Measurements from ENCODE around the gene NAA15. TPM values are rescaled to one million over a fixed set of nuclear protein-coding genes. Genes with fewer than 3 reads are reported as not detected.
"Not testable (repeated sequence)": the region's sequence is repeated elsewhere in the genome, so short reads cannot be mapped to it uniquely, and the experiment has no call there.

NAA15 gene
- total RNA-seq, 1 experiment from 2014 or later, result 55.0 TPM

- ChIA-PET CTCF (no interaction called here), POLR2A (interaction anchor here (0.6 kb wide), 2 partner anchors 27 to 314 kb away, joined by 3 to 6 read pairs; no protein-coding TSS in a partner anchor)
- TF ChIP-seq TCF7L2 (IDR thresholded peaks at IDR 0.05; ENCODE audit: low read depth, low read length) (no peak), CTCF (IDR thresholded peaks at IDR 0.05) (no peak), POLR2AphosphoS5 (IDR thresholded peaks at IDR 0.05; ENCODE audit: low read depth, low read length) (no peak), REST (IDR thresholded peaks at IDR 0.05; ENCODE audit: insufficient read depth in 1 of 2, low read depth in 2 of 2, low read length in 1 of 2) (no peak), SIN3A (IDR thresholded peaks at IDR 0.05; ENCODE audit: borderline replicate concordance, insufficient read depth, low read depth, low read length) (no peak)
Observed at GRCh38 chr4:139311909-139312308, 10.6 kb downstream of the NAA15 start.

GRCh38 chr4:139312552-139313332 is 11.4 kb downstream of the NAA15 start:
- DNase-seq (ENCODE audit: low read depth, low spot score) (no peak), ATAC-seq (no peak)
- ChIA-PET POLR2A (interaction anchor here (0.6 kb wide), 2 partner anchors 28 to 314 kb away, joined by 3 to 6 read pairs; no protein-coding TSS in a partner anchor), CTCF (no interaction called here)
- no TSS peak for BruUV-seq (replicated peaks)
- in situ Hi-C loops (cut with HindIII; ENCODE audit: low pct_unique_long_range_greater_than_20kb, low sequenced_read_pairs) (no loop called here), intact Hi-C loops (cut with micrococcal nuclease; ENCODE audit: unreplicated experiment) (no loop called here)
- Histone ChIP-seq H3K27ac (ENCODE audit: low read length) (no peak overlapping the region), H3K4me3 (ENCODE audit: low read depth in 2 of 2, low read length in 2 of 2) (no peak overlapping the region), H3K9me3 (ENCODE audit: control insufficient read depth, insufficient read depth, low read depth, low read length) (no peaks in the 10 kb centered on the region), H3K4me1 (ENCODE audit: control insufficient read depth, insufficient read depth, low read length) (0 out of 2 replicates have a peak, but pooled peaks cover 3% of the 10 kb centered on the region), H3K36me3 (ENCODE audit: control insufficient read depth, insufficient read depth, low read length) (no peaks in the 10 kb centered on the region; the same call in 1 of the 2 replicates), H3K27me3 (ENCODE audit: control insufficient read depth, insufficient read depth, low read length) (no peaks in the 10 kb centered on the region)
- TF ChIP-seq POLR2AphosphoS5 (IDR thresholded peaks at IDR 0.05; ENCODE audit: low read depth, low read length), result no peak
- no peak for TF ChIP-seq CTCF (IDR thresholded peaks at IDR 0.05)
- no peak for TF ChIP-seq TCF7L2 (IDR thresholded peaks at IDR 0.05; ENCODE audit: low read depth, low read length)
- no peak for TF ChIP-seq SIN3A (IDR thresholded peaks at IDR 0.05; ENCODE audit: borderline replicate concordance, insufficient read depth, low read depth, low read length)
- no peak for TF ChIP-seq REST (IDR thresholded peaks at IDR 0.05; ENCODE audit: insufficient read depth in 1 of 2, low read depth in 2 of 2, low read length in 1 of 2)

More at GRCh38 chr4:139311909-139312308, 10.6 kb downstream of the NAA15 start:
- DNase-seq (ENCODE audit: low read depth, low spot score) (no peak), ATAC-seq (no peak)
- no peaks in the 10 kb centered on the region; the same call in 1 of the 2 replicates for H3K36me3 ChIP-seq (ENCODE audit: control insufficient read depth, insufficient read depth, low read length)
- no peak overlapping the region for H3K27ac ChIP-seq (ENCODE audit: low read length)
- no TSS peak for BruUV-seq (replicated peaks)
- H3K9me3 ChIP-seq (ENCODE audit: control insufficient read depth, insufficient read depth, low read depth, low read length), result no peaks in the 10 kb centered on the region
- intact Hi-C loops (cut with micrococcal nuclease; ENCODE audit: unreplicated experiment) (no loop called here), in situ Hi-C loops (cut with HindIII; ENCODE audit: low pct_unique_long_range_greater_than_20kb, low sequenced_read_pairs) (no loop called here)
- 0 out of 2 replicates have a peak, but pooled peaks cover 3% of the 10 kb centered on the region for H3K4me1 ChIP-seq (ENCODE audit: control insufficient read depth, insufficient read depth, low read length)
- H3K27me3 ChIP-seq (ENCODE audit: control insufficient read depth, insufficient read depth, low read length), result no peaks in the 10 kb centered on the region
- no peak overlapping the region for H3K4me3 ChIP-seq (ENCODE audit: low read depth in 2 of 2, low read length in 2 of 2)

GRCh38 chr4:139313414-139313813 is 12.1 kb downstream of the NAA15 start:
- CTCF ChIA-PET; H3K4me1 ChIP-seq (ENCODE audit: control insufficient read depth, insufficient read depth, low read length); ATAC-seq; BruUV-seq (replicated peaks); H3K36me3 ChIP-seq (ENCODE audit: control insufficient read depth, insufficient read depth, low read length); H3K9me3 ChIP-seq (ENCODE audit: control insufficient read depth, insufficient read depth, low read depth, low read length); H3K27ac ChIP-seq (ENCODE audit: low read length); POLR2A ChIA-PET; in situ Hi-C loops (cut with HindIII; ENCODE audit: low pct_unique_long_range_greater_than_20kb, low sequenced_read_pairs); H3K27me3 ChIP-seq (ENCODE audit: control insufficient read depth, insufficient read depth, low read length); H3K4me3 ChIP-seq (ENCODE audit: low read depth in 2 of 2, low read length in 2 of 2); DNase-seq (ENCODE audit: low read depth, low spot score); intact Hi-C loops (cut with micrococcal nuclease; ENCODE audit: unreplicated experiment): not testable (repeated sequence)

Measured in Panc1 (cell line).